H1 (cell line): ENCODE measurements around the gene BOK. TPM values are rescaled to one million over a fixed set of nuclear protein-coding genes. Genes with fewer than 3 reads are reported as not detected.

Source experiments
- CTCF ChIA-PET: fragments of 300-600 bp; sonication (Branson Sonifier 250); formaldehyde crosslinking; loops from one replicate; lab custom pipeline; 2021; ENCODE audit not compliant: partially characterized antibody; lab: Charles Lee
- POLR2A ChIA-PET: fragments of 300-600 bp; sonication (Branson Sonifier 250); formaldehyde crosslinking; loops from one replicate; lab custom pipeline; 2021; ENCODE audit warnings: inconsistent platforms; ENCODE audit not compliant: partially characterized antibody; lab: Charles Lee
- DNase-seq, 2 experiments: peaks; one replicate each; pipeline versions ENCODE4 v3.0.0 to v3.0.0-alpha.2; 2010 to 2022; ENCODE audit warnings: low spot score in 2 of 2, low read depth in 1 of 2, mixed read lengths in 1 of 2
- FAIRE-seq: peaks from 2 replicates; lab custom pipeline; 2011; peaks lifted over from hg19 to GRCh38; lab: Jason Lieb, UNC
- H2AFZ ChIP-seq: 2 replicates; pipeline ENCODE4 v1.8.1; 2012; ENCODE audit warnings: low read length, inconsistent platforms
- H2AK5ac ChIP-seq: 2 replicates; pipeline ENCODE4 v1.6.1; 2013; ENCODE audit warnings: low read depth, low read length
- H2BK120ac ChIP-seq: replicated peaks from 2 replicates; pipeline ENCODE3; 2013; ENCODE audit warnings: low read depth, low read length, inconsistent platforms
- H2BK12ac ChIP-seq: 2 replicates; pipeline ENCODE4 v1.6.1; 2013; ENCODE audit warnings: low read depth, low read length
- H2BK15ac ChIP-seq: 2 replicates; pipeline ENCODE4 v1.6.1; 2013; ENCODE audit warnings: low read length
- H2BK20ac ChIP-seq: 2 replicates; pipeline ENCODE4 v1.6.1; 2013; ENCODE audit warnings: low read length
- H2BK5ac ChIP-seq: 2 replicates; pipeline ENCODE4 v1.6.1; 2013; ENCODE audit warnings: low read depth, low read length
- H3K14ac ChIP-seq: 2 replicates; pipeline ENCODE4 v1.6.1; 2013; ENCODE audit warnings: inconsistent platforms; ENCODE audit not compliant: insufficient read length
- H3K18ac ChIP-seq: 2 replicates; pipeline ENCODE4 v1.6.1; 2013; ENCODE audit warnings: low read length; ENCODE audit errors: extremely low read depth
- H3K23ac ChIP-seq: 2 replicates; pipeline ENCODE4 v1.6.1; 2013; ENCODE audit warnings: inconsistent platforms; ENCODE audit not compliant: insufficient read length
- H3K23me2 ChIP-seq: 2 replicates; pipeline ENCODE4 v1.6.1; 2013; ENCODE audit warnings: low read depth, low read length
- H3K27ac ChIP-seq: 2 replicates; pipeline ENCODE4 v1.6.1; 2011; ENCODE audit warnings: low read depth, low read length, inconsistent platforms
- H3K27me3 ChIP-seq, 4 experiments: replicated peaks in 1 of 4; 1 replicate in 1 of 4; 2 replicates in 3 of 4; pipeline versions ENCODE4 v1.6.1 to v1.8.1; 2011 to 2013; ENCODE audit warnings: low read length in 3 of 4, mild to moderate bottlenecking in 3 of 4, inconsistent platforms in 2 of 4, mixed read lengths in 2 of 4, moderate library complexity in 1 of 4; ENCODE audit not compliant: control insufficient read depth in 3 of 4, insufficient read depth in 3 of 4; ENCODE audit errors: extremely low read depth in 1 of 4
- H3K36me3 ChIP-seq, 4 experiments: 2 replicates each; pipeline versions ENCODE4 v1.6.1 to v1.8.1; 2011 to 2013; ENCODE audit warnings: mild to moderate bottlenecking in 4 of 4, low read length in 3 of 4, moderate library complexity in 2 of 4, control low read depth in 1 of 4, inconsistent platforms in 1 of 4; ENCODE audit not compliant: insufficient read depth in 4 of 4, control insufficient read depth in 2 of 4
- H3K4ac ChIP-seq: replicated peaks from 2 replicates; pipeline ENCODE3; 2013; ENCODE audit warnings: low read length, low read depth, mixed read lengths, inconsistent platforms; ENCODE audit not compliant: insufficient read length
- H3K4me1 ChIP-seq, 4 experiments: replicated peaks in 1 of 4; 1 replicate in 1 of 4; 2 replicates in 3 of 4; pipeline versions ENCODE4 v1.6.1 to v1.8.1; 2011 to 2013; ENCODE audit warnings: low read length in 3 of 4, inconsistent platforms in 2 of 4, mixed read lengths in 1 of 4; ENCODE audit not compliant: insufficient read depth in 4 of 4, control insufficient read depth in 3 of 4
- H3K4me2 ChIP-seq, 2 experiments: 2 replicates each; pipeline versions ENCODE4 v1.6.1 to v1.8.1; 2011 to 2013; ENCODE audit warnings: low read depth in 2 of 2, low read length in 2 of 2, control low read depth in 1 of 2, inconsistent platforms in 1 of 2, mild to moderate bottlenecking in 1 of 2; ENCODE audit not compliant: insufficient read depth in 1 of 2
- H3K4me3 ChIP-seq, 4 experiments: fragments of 200-600, 300-600 bp in 1 of 4; sonication (generic), shearing (Covaris generic), sonication (Bioruptor Twin) in 1 of 4; 2 replicates each; pipeline versions ENCODE4 v1.5.1 to v1.8.1; 2011 to 2016; ENCODE audit warnings: low read length in 4 of 4, low read depth in 3 of 4, control low read depth in 2 of 4, inconsistent platforms in 2 of 4, mild to moderate bottlenecking in 2 of 4, mixed read lengths in 1 of 4, moderate library complexity in 1 of 4; ENCODE audit not compliant: insufficient read depth in 2 of 4; ENCODE audit errors: extremely low read depth in 1 of 4
- H3K56ac ChIP-seq: replicated peaks from 2 replicates; pipeline ENCODE3; 2013; ENCODE audit warnings: low read depth, mild to moderate bottlenecking, mixed read lengths, low read length, inconsistent platforms; ENCODE audit not compliant: insufficient read length
- H3K79me1 ChIP-seq: 2 replicates; pipeline ENCODE4 v1.6.1; 2013; ENCODE audit warnings: low read depth, low read length, control low read depth
- H3K79me2 ChIP-seq, 2 experiments: 2 replicates each; pipeline versions ENCODE4 v1.6.1 to v1.8.1; 2012 to 2013; ENCODE audit warnings: low read length in 2 of 2, mild to moderate bottlenecking in 2 of 2, inconsistent platforms in 1 of 2; ENCODE audit not compliant: insufficient read depth in 2 of 2, control insufficient read depth in 1 of 2
- H3K9ac ChIP-seq, 4 experiments: replicated peaks in 1 of 4; 1 replicate in 1 of 4; 2 replicates in 3 of 4; pipeline versions ENCODE4 v1.6.1 to v1.8.1; 2011 to 2013; ENCODE audit warnings: low read depth in 3 of 4, low read length in 3 of 4, control low read depth in 2 of 4, mild to moderate bottlenecking in 2 of 4, moderate library complexity in 2 of 4, inconsistent platforms in 1 of 4; ENCODE audit errors: extremely low read depth in 1 of 4
- H3K9me3 ChIP-seq, 2 experiments: 2 replicates each; pipeline versions ENCODE4 v1.6.1 to v1.8.1; 2012 to 2013; ENCODE audit warnings: mild to moderate bottlenecking in 2 of 2, moderate library complexity in 2 of 2, control low read depth in 1 of 2, inconsistent platforms in 1 of 2, low read depth in 1 of 2, low read length in 1 of 2, mixed read lengths in 1 of 2; ENCODE audit not compliant: insufficient read depth in 2 of 2
- H4K20me1 ChIP-seq, 2 experiments: replicated peaks in 1 of 2; 2 replicates each; pipeline versions ENCODE3 to v1.8.1; 2011 to 2013; ENCODE audit warnings: inconsistent platforms in 2 of 2, low read length in 2 of 2, mild to moderate bottlenecking in 1 of 2; ENCODE audit not compliant: insufficient read depth in 2 of 2, control insufficient read depth in 1 of 2
- H4K5ac ChIP-seq: 2 replicates; pipeline ENCODE4 v1.6.1; 2013; ENCODE audit warnings: low read length, low read depth, mixed read lengths, inconsistent platforms; ENCODE audit not compliant: insufficient read length
- H4K8ac ChIP-seq: 2 replicates; pipeline ENCODE4 v1.8.0; 2013; ENCODE audit warnings: mild to moderate bottlenecking, moderate library complexity, low read length, inconsistent platforms; ENCODE audit not compliant: insufficient read depth; ENCODE audit errors: extremely low read depth
- H4K91ac ChIP-seq: replicated peaks from 2 replicates; pipeline ENCODE3; 2013; ENCODE audit warnings: low read length, mixed read lengths, inconsistent platforms; ENCODE audit not compliant: insufficient read length
- CHD1 ChIP-seq: IDR thresholded peaks from 2 replicates; pipeline ENCODE4 v1.6.1; 2012; ENCODE audit warnings: low read depth, low read length, improper control_type of control experiment
- E2F6 ChIP-seq: IDR thresholded peaks from 2 replicates; pipeline ENCODE4 v1.6.1; 2012; ENCODE audit warnings: inconsistent platforms
- EP300 ChIP-seq, 2 experiments: IDR thresholded peaks; 1 replicate in 1 of 2; 2 replicates in 1 of 2; pipeline ENCODE4 v1.6.1; 2011 to 2012; ENCODE audit warnings: low read depth in 2 of 2, low read length in 2 of 2, mild to moderate bottlenecking in 2 of 2, borderline replicate concordance in 1 of 2, inconsistent platforms in 1 of 2, moderate library complexity in 1 of 2
- NANOG ChIP-seq: IDR thresholded peaks from 2 replicates; pipeline ENCODE4 v1.6.1; 2011; ENCODE audit warnings: low read length, low read depth, mild to moderate bottlenecking, inconsistent platforms; ENCODE audit not compliant: insufficient read depth, poor library complexity, severe bottlenecking
- POLR2AphosphoS5 ChIP-seq: IDR thresholded peaks from 2 replicates; pipeline ENCODE4 v1.6.1; 2011; ENCODE audit warnings: low read depth, low read length
- POU5F1 ChIP-seq: IDR thresholded peaks from 2 replicates; pipeline ENCODE4 v1.6.1; 2011; ENCODE audit warnings: low read depth, mild to moderate bottlenecking, low read length, moderate library complexity
- SRF ChIP-seq: IDR thresholded peaks from 2 replicates; pipeline ENCODE4 v1.6.1; 2011; ENCODE audit warnings: mild to moderate bottlenecking, low read depth, low read length, moderate library complexity
- TAF1 ChIP-seq: IDR thresholded peaks from 2 replicates; pipeline ENCODE4 v1.6.1; 2011; ENCODE audit warnings: mild to moderate bottlenecking, low read depth, low read length
- TAF7 ChIP-seq: optimal IDR thresholded peaks from 2 replicates; pipeline ENCODE3; 2011; ENCODE audit warnings: low read depth, mild to moderate bottlenecking, inconsistent platforms, low read length, moderate library complexity, borderline replicate concordance
- ZNF274 ChIP-seq: IDR thresholded peaks from 2 replicates; pipeline ENCODE4 v1.7.0; 2012; ENCODE audit warnings: low read length, borderline replicate concordance; ENCODE audit errors: extremely low read depth
- WGBS, 2 experiments: shearing (Covaris generic) in 1 of 2; methylation state at CpG; one replicate each; pipeline versions ENCODE4 v1.1.6 to v1.1.7; 2013 to 2015; ENCODE audit warnings: low lambda C conversion rate in 2 of 2, mixed read lengths in 2 of 2, inconsistent platforms in 1 of 2, low coverage in 1 of 2, missing lambda C conversion rate in 1 of 2; ENCODE audit not compliant: insufficient replicate concordance in 2 of 2, insufficient coverage in 1 of 2, insufficient read length in 1 of 2; ENCODE audit errors: extremely low coverage in 1 of 2, missing lambda C conversion rate in 1 of 2; 5-methylcytosine and 5-hydroxymethylcytosine counted together
- polyA plus RNA-seq, 7 experiments: library from polyadenylated mRNA; depleted of rRNA in 3 of 7; stranded (reverse) in 5 of 7; unstranded in 2 of 7; fragments of >200 nt in 5 of 7; fragments of 200-250 nt in 2 of 7; gene quantifications; 1 replicate in 5 of 7; 2 replicates in 1 of 7; 4 replicates in 1 of 7; pipeline versions ENCODE4 v1.2.1 to v1.2.3, GENCODE V29; 2011 to 2013; ENCODE audit warnings: missing spikeins in 2 of 7, mixed read lengths in 2 of 7
- total RNA-seq: library from RNA; stranded (reverse); fragmentation: NEBNext Ultra II Directional; extraction: Animal tissue kit (Norgen Biotek cat#: 25700); gene quantifications from 2 replicates; pipeline ENCODE4 v1.2.1, GENCODE V29; 2021

The BOK gene
- total and polyA plus RNA-seq, 2 of the 8 experiments (the other 6 are each of a cell fraction or from before 2014, with no cell fraction given): 33.7 to 37.6 TPM

DNA sequence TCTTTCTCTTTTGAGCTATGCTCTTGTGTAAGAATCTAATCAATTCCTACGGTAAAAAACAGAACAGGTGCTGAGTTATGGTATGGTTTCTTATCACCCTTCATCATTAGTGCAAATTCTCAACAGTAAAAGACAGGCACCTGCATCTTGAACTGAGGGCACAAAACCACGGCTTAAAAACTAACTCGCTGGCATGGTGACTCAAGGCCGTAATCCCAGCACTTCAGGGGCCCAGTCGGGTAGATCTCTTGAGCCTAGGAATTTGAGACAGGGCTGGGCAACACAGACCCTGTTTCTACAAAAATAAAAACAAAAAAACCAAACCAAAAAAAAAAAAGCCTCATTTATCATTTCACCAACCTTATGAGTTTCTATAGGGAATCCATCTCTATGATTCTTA is 45.1 kb downstream of the BOK start:
- FAIRE-seq: no peak
- no peaks in the 10 kb centered on the region for H3K27me3 ChIP-seq
- no peak overlapping the region for H3K27ac ChIP-seq
- H4K20me1 ChIP-seq: peaks cover 0 to 4% of the 10 kb centered on the region in 2 experiments
- no peak overlapping the region for H3K23ac ChIP-seq
- no peak overlapping the region for H3K56ac ChIP-seq
- H3K79me1 ChIP-seq: peaks cover 2% of the 10 kb centered on the region; the same call in 1 of the 2 replicates
- peaks cover 0 to 14% (median 4%) of the 10 kb centered on the region in 4 experiments; a peak in 7 of 8 replicates for H3K36me3 ChIP-seq
- H2AFZ ChIP-seq: no peak overlapping the region
- peaks cover 2 to 3% of the 10 kb centered on the region in 2 experiments; a peak in 3 of 4 replicates for H3K79me2 ChIP-seq
- no peak overlapping the region for H3K14ac ChIP-seq
- no peak overlapping the region for H2BK120ac ChIP-seq
- WGBS, 2 experiments: 97% methylated on average over 5 of the region's 5 CpGs; no CpG with 5 or more reads in 1 of the 2 experiments
- no peak overlapping the region for H3K4me3 ChIP-seq
- no peak overlapping the region for H3K18ac ChIP-seq
- no peak overlapping the region for H2BK15ac ChIP-seq
- no peak overlapping the region for H3K4me2 ChIP-seq
- no peak overlapping the region for H2BK5ac ChIP-seq
- no peaks in the 10 kb centered on the region for H3K9me3 ChIP-seq
- H2BK20ac ChIP-seq: no peak overlapping the region
- no peak overlapping the region for H4K91ac ChIP-seq
- no peaks in the 10 kb centered on the region for H3K4me1 ChIP-seq
- no peak overlapping the region for H2AK5ac ChIP-seq
- H2BK12ac ChIP-seq: no peak overlapping the region
- DNase-seq: no peak
- POLR2A ChIA-PET: no interaction called here
- no peaks in the 10 kb centered on the region for H3K23me2 ChIP-seq
- TF ChIP-seq ZNF274: no peak
- TF ChIP-seq E2F6: no peak
- TF ChIP-seq SRF: no peak
- TF ChIP-seq CHD1: no peak
- no peak for TF ChIP-seq POLR2AphosphoS5
- TF ChIP-seq TAF1: no peak
- TF ChIP-seq NANOG: no peak
- no peak for TF ChIP-seq TAF7
- no peak for TF ChIP-seq POU5F1
- no peak for TF ChIP-seq EP300 (IDR thresholded peaks at IDR 0.05; ENCODE audit: borderline replicate concordance in 1 of 2, low read depth in 2 of 2, low read length in 2 of 2)
- H4K8ac ChIP-seq: no peak overlapping the region
- no peak overlapping the region for H4K5ac ChIP-seq
- no peak overlapping the region for H3K4ac ChIP-seq
- CTCF ChIA-PET: interaction anchor here (0.6 to 0.9 kb wide), 3 partner anchors 23 to 56 kb away, joined by 3 read pairs; no protein-coding TSS in a partner anchor
- H3K9ac ChIP-seq: no peak overlapping the region
